Astrocyte (in vitro differentiated cells and primary cell): ENCODE results near the gene CYB5R4. TPM values are rescaled to one million over a fixed set of nuclear protein-coding genes. Genes with fewer than 3 reads are reported as not detected.

ENCODE experiments used
- DNase-seq: peaks from one replicate; pipeline ENCODE4 v3.0.0-alpha.2; 2010; ENCODE audit warnings: low read depth
- FAIRE-seq: peaks from 2 replicates; lab custom pipeline; 2011; peaks lifted over from hg19 to GRCh38; lab: Jason Lieb, UNC
- H2AFZ ChIP-seq: 2 replicates; pipeline ENCODE4 v1.6.0; 2012; ENCODE audit warnings: low read depth, low read length, inconsistent platforms
- H3K27ac ChIP-seq: 2 replicates; pipeline ENCODE4 v1.5.1; 2011; ENCODE audit warnings: low read depth, low read length, inconsistent platforms
- H3K27me3 ChIP-seq: 2 replicates; pipeline ENCODE4 v1.6.0; 2011; ENCODE audit warnings: low read length, inconsistent platforms; ENCODE audit not compliant: insufficient read depth
- H3K36me3 ChIP-seq: 2 replicates; pipeline ENCODE4 v1.5.1; 2011; ENCODE audit warnings: low read length, inconsistent platforms; ENCODE audit not compliant: insufficient read depth
- H3K4me1 ChIP-seq: 2 replicates; pipeline ENCODE4 v1.5.1; 2011; ENCODE audit warnings: low read length, inconsistent platforms; ENCODE audit not compliant: insufficient read depth
- H3K4me2 ChIP-seq: 2 replicates; pipeline ENCODE4 v1.6.0; 2012; ENCODE audit warnings: low read length, inconsistent platforms
- H3K4me3 ChIP-seq: 2 replicates; pipeline ENCODE4 v1.5.1; 2011; ENCODE audit warnings: low read depth, mild to moderate bottlenecking, low read length, inconsistent platforms; ENCODE audit not compliant: insufficient read depth
- H3K79me2 ChIP-seq: 2 replicates; pipeline ENCODE4 v1.6.0; 2012; ENCODE audit warnings: mild to moderate bottlenecking, low read length, inconsistent platforms; ENCODE audit not compliant: insufficient read depth
- H3K9ac ChIP-seq: 2 replicates; pipeline ENCODE4 v1.6.0; 2012; ENCODE audit warnings: mild to moderate bottlenecking, low read length, inconsistent platforms
- H3K9me3 ChIP-seq: 2 replicates; pipeline ENCODE4 v1.5.1; 2012; ENCODE audit warnings: low read depth, mild to moderate bottlenecking, low read length, inconsistent platforms; ENCODE audit not compliant: insufficient read depth
- H4K20me1 ChIP-seq: 2 replicates; pipeline ENCODE4 v1.6.0; 2012; ENCODE audit warnings: low read length, inconsistent platforms; ENCODE audit not compliant: insufficient read depth
- H3K27ac Mint-ChIP-seq: one replicate; pipeline ENCODE4 v1.8.0; 2021; ENCODE audit warnings: mild to moderate bottlenecking, mixed read lengths; ENCODE audit not compliant: unreplicated experiment
- H3K27me3 Mint-ChIP-seq: one replicate; pipeline ENCODE4 v1.8.0; 2021; ENCODE audit warnings: low read depth, mixed read lengths; ENCODE audit not compliant: unreplicated experiment
- H3K36me3 Mint-ChIP-seq: one replicate; pipeline ENCODE4 v1.8.0; 2021; ENCODE audit warnings: low read depth, mixed read lengths; ENCODE audit not compliant: unreplicated experiment
- H3K4me1 Mint-ChIP-seq: one replicate; pipeline ENCODE4 v1.8.0; 2021; ENCODE audit warnings: low read depth, mixed read lengths; ENCODE audit not compliant: unreplicated experiment
- H3K4me3 Mint-ChIP-seq: one replicate; pipeline ENCODE4 v1.8.0; 2021; ENCODE audit warnings: mild to moderate bottlenecking, moderate library complexity, mixed read lengths; ENCODE audit not compliant: unreplicated experiment
- H3K9me3 Mint-ChIP-seq: one replicate; pipeline ENCODE4 v1.8.0; 2021; ENCODE audit warnings: mild to moderate bottlenecking, mixed read lengths; ENCODE audit not compliant: unreplicated experiment
- EZH2 ChIP-seq: IDR thresholded peaks from 2 replicates; pipeline ENCODE4 v1.6.1; 2012; ENCODE audit warnings: mild to moderate bottlenecking, low read length, inconsistent platforms; ENCODE audit not compliant: insufficient read depth
- total RNA-seq: library from RNA; stranded (reverse); gene quantifications from 2 replicates; pipeline ENCODE4 v1.2.1, GENCODE V29; 2021
- TF ChIP-seq, protein P1 (sequence below): IDR thresholded peaks from 2 replicates; pipeline ENCODE4 v1.5.1; 2011; ENCODE audit warnings: low read depth, mild to moderate bottlenecking, inconsistent platforms, low read length, moderate library complexity; ENCODE audit not compliant: insufficient read depth

CYB5R4 gene
- total RNA-seq, 1 donor from 2014 or later = 14.0 TPM

- no peak overlapping the region for H3K27ac Mint-ChIP-seq
- Histone ChIP-seq H3K4me1 (no peaks in the 10 kb centered on the region), H3K27me3 (no peaks in the 10 kb centered on the region), H3K9ac (no peak overlapping the region), H3K36me3 (no peaks in the 10 kb centered on the region), H3K79me2 (no peaks in the 10 kb centered on the region), H3K9me3 (no peaks in the 10 kb centered on the region), H4K20me1 (no peaks in the 10 kb centered on the region), H2AFZ (no peak overlapping the region), H3K4me2 (no peak overlapping the region), H3K27ac (no peak overlapping the region), H3K4me3 (no peak overlapping the region)
- H3K36me3 Mint-ChIP-seq = no peaks in the 10 kb centered on the region
- DNase-seq (peak; percentile 30), FAIRE-seq (no peak)
- TF ChIP-seq, protein P1, sequence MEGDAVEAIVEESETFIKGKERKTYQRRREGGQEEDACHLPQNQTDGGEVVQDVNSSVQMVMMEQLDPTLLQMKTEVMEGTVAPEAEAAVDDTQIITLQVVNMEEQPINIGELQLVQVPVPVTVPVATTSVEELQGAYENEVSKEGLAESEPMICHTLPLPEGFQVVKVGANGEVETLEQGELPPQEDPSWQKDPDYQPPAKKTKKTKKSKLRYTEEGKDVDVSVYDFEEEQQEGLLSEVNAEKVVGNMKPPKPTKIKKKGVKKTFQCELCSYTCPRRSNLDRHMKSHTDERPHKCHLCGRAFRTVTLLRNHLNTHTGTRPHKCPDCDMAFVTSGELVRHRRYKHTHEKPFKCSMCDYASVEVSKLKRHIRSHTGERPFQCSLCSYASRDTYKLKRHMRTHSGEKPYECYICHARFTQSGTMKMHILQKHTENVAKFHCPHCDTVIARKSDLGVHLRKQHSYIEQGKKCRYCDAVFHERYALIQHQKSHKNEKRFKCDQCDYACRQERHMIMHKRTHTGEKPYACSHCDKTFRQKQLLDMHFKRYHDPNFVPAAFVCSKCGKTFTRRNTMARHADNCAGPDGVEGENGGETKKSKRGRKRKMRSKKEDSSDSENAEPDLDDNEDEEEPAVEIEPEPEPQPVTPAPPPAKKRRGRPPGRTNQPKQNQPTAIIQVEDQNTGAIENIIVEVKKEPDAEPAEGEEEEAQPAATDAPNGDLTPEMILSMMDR = no peak
- TF ChIP-seq EZH2 = no peak
- no peaks in the 10 kb centered on the region for H3K27me3 Mint-ChIP-seq
- no peak overlapping the region for H3K4me3 Mint-ChIP-seq
- peaks cover 15% of the 10 kb centered on the region for H3K4me1 Mint-ChIP-seq
- no peaks in the 10 kb centered on the region for H3K9me3 Mint-ChIP-seq
Measured at GRCh38 chr6:83917001-83917400, 57.5 kb downstream of the CYB5R4 start.

DNA sequence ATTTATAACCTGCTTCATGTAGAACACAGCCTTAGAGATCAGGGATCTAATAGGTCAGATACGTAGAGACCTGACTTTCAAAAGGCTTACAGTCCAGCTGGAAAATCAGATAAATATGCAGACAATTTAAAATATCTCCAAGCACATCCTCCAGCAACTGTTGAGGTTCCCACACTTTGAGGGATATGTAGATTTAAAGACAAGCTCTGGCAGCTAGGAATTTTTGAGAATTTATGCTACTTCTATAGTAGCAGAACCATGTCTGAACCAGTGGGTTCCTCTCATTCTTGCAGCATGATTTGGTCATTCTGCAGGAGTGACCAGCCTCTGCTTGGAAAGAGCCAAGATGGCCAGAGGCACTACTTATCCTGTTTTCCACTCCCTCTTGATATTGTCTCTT is 60.5 kb downstream of the CYB5R4 start:
- peaks cover 15% of the 10 kb centered on the region for H3K4me1 Mint-ChIP-seq
- Histone ChIP-seq H3K27me3 (no peaks in the 10 kb centered on the region), H3K79me2 (no peaks in the 10 kb centered on the region), H3K9ac (no peak overlapping the region), H3K9me3 (no peaks in the 10 kb centered on the region), H3K4me1 (no peaks in the 10 kb centered on the region), H3K4me2 (no peak overlapping the region), H3K4me3 (no peak overlapping the region), H4K20me1 (no peaks in the 10 kb centered on the region), H3K36me3 (no peaks in the 10 kb centered on the region), H2AFZ (no peak overlapping the region), H3K27ac (no peak overlapping the region)
- TF ChIP-seq, protein P1 = no peak
- no peak for TF ChIP-seq EZH2
- peak; percentile 57 for DNase-seq
- H3K27me3 Mint-ChIP-seq = no peaks in the 10 kb centered on the region
- H3K27ac Mint-ChIP-seq = no peak overlapping the region
- no peak overlapping the region for H3K4me3 Mint-ChIP-seq
- no peaks in the 10 kb centered on the region for H3K9me3 Mint-ChIP-seq
- peak; percentile 78 for FAIRE-seq
- peaks cover 3% of the 10 kb centered on the region for H3K36me3 Mint-ChIP-seq

- Histone ChIP-seq H3K36me3 (peaks cover 3% of the 10 kb centered on the region), H3K27me3 (no peaks in the 10 kb centered on the region), H3K9ac (no peak overlapping the region), H3K4me1 (no peaks in the 10 kb centered on the region), H3K4me3 (no peak overlapping the region), H3K79me2 (no peaks in the 10 kb centered on the region), H3K4me2 (no peak overlapping the region), H3K27ac (no peak overlapping the region), H3K9me3 (no peaks in the 10 kb centered on the region), H2AFZ (no peak overlapping the region), H4K20me1 (no peaks in the 10 kb centered on the region)
- Mint-ChIP-seq H3K36me3 (peaks cover 3% of the 10 kb centered on the region), H3K27ac (no peak overlapping the region), H3K27me3 (no peaks in the 10 kb centered on the region), H3K9me3 (no peaks in the 10 kb centered on the region), H3K4me1 (peaks cover 15% of the 10 kb centered on the region), H3K4me3 (no peak overlapping the region)
- FAIRE-seq (no peak), DNase-seq (no peak)
- TF ChIP-seq EZH2 = no peak
- TF ChIP-seq, protein P1 = no peak
Measured at GRCh38 chr6:83921315-83921714, 61.8 kb downstream of the CYB5R4 start.
